ENCODE measurements around the gene MAST3.

- TF ChIP-seq USF1 (CRISPR knock-in tag; IDR thresholded peaks at IDR 0.05) (no peak), CTCF (IDR thresholded peaks at IDR 0.05) (no peak)
Measured at GRCh38 chr19:18110609-18111232, 13.1 kb downstream of the MAST3 start.

Measured in WTC11 (cell line).